Neural cell (in vitro differentiated cells): ENCODE results near the gene GTF2H1. TPM values are rescaled to one million over a fixed set of nuclear protein-coding genes. Genes with fewer than 3 reads are reported as not detected.
"Not testable (repeated sequence)": the region's sequence is repeated elsewhere in the genome, so short reads cannot be mapped to it uniquely, and the experiment has no call there.

ENCODE experiments used
- H2AFZ ChIP-seq: fragments of 200-600, 300-800 bp; sonication (generic), shearing (Covaris generic); 2 replicates; pipeline ENCODE4 v1.6.0; 2014; ENCODE audit warnings: low read depth, mild to moderate bottlenecking, antibody characterized with exemption, low read length, moderate library complexity
- H3F3A ChIP-seq: fragments of 200-600 bp; shearing (Covaris generic); 2 replicates; pipeline ENCODE4 v1.6.1; 2016; ENCODE audit warnings: mild to moderate bottlenecking, moderate library complexity, mixed read lengths, antibody characterized with exemption, low read length; ENCODE audit not compliant: insufficient read depth, poor library complexity, severe bottlenecking
- H3K27ac ChIP-seq: fragments of 200-600, 300-800 bp; sonication (generic), shearing (Covaris generic); 2 replicates; pipeline ENCODE4 v1.5.1; 2014; ENCODE audit warnings: mild to moderate bottlenecking, low read length, moderate library complexity
- H3K27me3 ChIP-seq: fragments of 300-800, 200-600 bp; sonication (generic), shearing (Covaris generic); 2 replicates; pipeline ENCODE4 v1.6.0; 2014; ENCODE audit warnings: mild to moderate bottlenecking, low read depth, low read length, moderate library complexity; ENCODE audit not compliant: insufficient read depth
- H3K36me3 ChIP-seq: fragments of 300-800, 200-600 bp; sonication (generic), shearing (Covaris generic); 2 replicates; pipeline ENCODE4 v1.5.1; 2014; ENCODE audit warnings: mild to moderate bottlenecking, antibody characterized with exemption, low read length, moderate library complexity; ENCODE audit not compliant: insufficient read depth
- H3K4me2 ChIP-seq: fragments of 300-800, 200-600 bp; sonication (generic), shearing (Covaris generic); 2 replicates; pipeline ENCODE4 v1.6.0; 2014; ENCODE audit warnings: mild to moderate bottlenecking, low read length
- H3K4me3 ChIP-seq: fragments of 300-800, 200-600 bp; sonication (generic), shearing (Covaris generic); 2 replicates; pipeline ENCODE4 v1.5.1; 2014; ENCODE audit warnings: mild to moderate bottlenecking, low read length, moderate library complexity
- H3K79me2 ChIP-seq: fragments of 200-600 bp; shearing (Covaris generic); replicated peaks from 2 replicates; pipeline ENCODE4 v1.6.0; 2014; ENCODE audit warnings: mild to moderate bottlenecking, low read length, moderate library complexity; ENCODE audit not compliant: insufficient read depth
- H3K9ac ChIP-seq: fragments of 300-800, 200-600 bp; sonication (generic), shearing (Covaris generic); 2 replicates; pipeline ENCODE4 v1.6.1; 2016; ENCODE audit warnings: mild to moderate bottlenecking, low read length, mixed read lengths
- H3K9me2 ChIP-seq: fragments of 200-600 bp; shearing (Covaris generic); 2 replicates; pipeline ENCODE4 v1.6.1; 2016; ENCODE audit warnings: mild to moderate bottlenecking, low read length, mixed read lengths; ENCODE audit not compliant: insufficient read depth
- H3K9me3 ChIP-seq: fragments of 200-600, 300-800 bp; sonication (generic), shearing (Covaris generic); 2 replicates; pipeline ENCODE4 v1.6.1; 2016; ENCODE audit warnings: mild to moderate bottlenecking, mixed run types, low read length, moderate library complexity, mixed read lengths
- H4K20me1 ChIP-seq: fragments of 200-600 bp; shearing (Covaris generic); 2 replicates; pipeline ENCODE4 v1.6.1; 2016; ENCODE audit warnings: mild to moderate bottlenecking, mixed run types; ENCODE audit not compliant: insufficient read depth
- EP300 ChIP-seq: fragments of 450-650 bp; conservative IDR thresholded peaks from 2 replicates; pipeline ENCODE4 v1.6.1; 2014; ENCODE audit warnings: antibody characterized with exemption, mild to moderate bottlenecking, moderate library complexity; ENCODE audit not compliant: poor library complexity, severe bottlenecking
- EZH2 ChIP-seq: fragments of 200-600, 300-800 bp; shearing (Covaris generic), sonication (generic); IDR thresholded peaks from 2 replicates; pipeline ENCODE4 v1.6.1; 2014; ENCODE audit warnings: antibody characterized with exemption, low read length, borderline replicate concordance, mild to moderate bottlenecking; ENCODE audit not compliant: insufficient read depth, poor library complexity, severe bottlenecking
- MXI1 ChIP-seq: fragments of 450-650 bp; conservative IDR thresholded peaks from 2 replicates; pipeline ENCODE4 v1.6.1; 2014; ENCODE audit warnings: antibody characterized with exemption, mild to moderate bottlenecking; ENCODE audit not compliant: poor library complexity, severe bottlenecking
- POLR2AphosphoS5 ChIP-seq: IDR thresholded peaks from 2 replicates; pipeline ENCODE4 v1.6.1; 2012
- RAD21 ChIP-seq: fragments of 450-650 bp; conservative IDR thresholded peaks from 2 replicates; pipeline ENCODE4 v1.6.1; 2014; ENCODE audit warnings: antibody characterized with exemption, mild to moderate bottlenecking, moderate library complexity
- SMC3 ChIP-seq: fragments of 450-650 bp; conservative IDR thresholded peaks from 2 replicates; pipeline ENCODE4 v1.6.1; 2014; ENCODE audit warnings: antibody characterized with exemption, mild to moderate bottlenecking, moderate library complexity; ENCODE audit not compliant: poor library complexity
- TAF1 ChIP-seq: IDR thresholded peaks from 2 replicates; pipeline ENCODE4 v1.6.1; 2012; ENCODE audit warnings: low read depth
- polyA plus RNA-seq: library from polyadenylated mRNA; depleted of rRNA; stranded (reverse); fragments of >200 nt; gene quantifications from 2 replicates; pipeline ENCODE4 v1.2.3, GENCODE V29; 2014
- TF ChIP-seq, protein P1 (sequence below): fragments of 450-650 bp; IDR thresholded peaks from 2 replicates; pipeline ENCODE4 v1.5.1; 2014; ENCODE audit warnings: antibody characterized with exemption, mild to moderate bottlenecking, moderate library complexity; ENCODE audit not compliant: poor library complexity, severe bottlenecking
- TF ChIP-seq, protein P2 (sequence below): IDR thresholded peaks from 2 replicates; pipeline ENCODE4 v1.6.1; 2012; ENCODE audit warnings: borderline replicate concordance

GTF2H1 gene
- polyA plus RNA-seq, 1 donor from 2014 or later: 109 TPM

DNA sequence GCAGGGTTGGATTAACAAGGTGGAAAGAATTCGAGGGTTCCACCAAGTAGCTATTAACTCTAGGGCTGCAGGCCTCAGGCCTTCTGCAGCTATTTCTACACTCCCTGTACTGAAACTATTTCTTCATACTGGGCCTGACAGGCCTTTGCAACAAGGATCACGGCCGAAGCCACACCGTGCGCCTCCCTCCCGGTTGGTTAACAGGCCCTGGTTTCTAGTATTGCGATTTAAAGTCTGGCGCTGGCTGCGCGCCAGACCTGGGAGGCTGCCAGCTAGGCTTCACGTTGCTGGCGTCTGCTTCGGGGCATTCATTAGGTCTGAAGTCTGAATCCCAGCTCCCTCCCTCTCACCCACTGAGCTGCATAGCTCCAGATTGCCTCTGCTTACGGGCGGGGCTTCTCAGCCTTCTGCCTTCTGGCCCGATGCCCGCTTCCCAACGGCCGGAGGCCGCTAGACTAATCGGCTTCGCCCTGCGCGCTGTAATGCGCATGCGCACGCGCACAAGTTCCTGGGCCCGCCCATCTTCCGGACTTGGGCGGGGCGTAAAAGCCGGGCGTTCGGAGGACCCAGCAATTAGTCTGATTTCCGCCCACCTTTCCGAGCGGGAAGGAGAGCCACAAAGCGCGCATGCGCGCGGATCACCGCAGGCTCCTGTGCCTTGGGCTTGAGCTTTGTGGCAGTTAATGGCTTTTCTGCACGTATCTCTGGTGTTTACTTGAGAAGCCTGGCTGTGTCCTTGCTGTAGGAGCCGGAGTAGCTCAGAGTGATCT lies 73.6 kb downstream of the GTF2H1 start:
- Histone ChIP-seq H2AFZ (peak overlapping the region; percentile 75), H3K9ac (peak overlapping the region; percentile 81), H3K27ac (peak overlapping the region; percentile 80), H3K9me2 (no peaks in the 10 kb centered on the region), H4K20me1 (no peaks in the 10 kb centered on the region), H3K36me3 (no peaks in the 10 kb centered on the region), H3K79me2 (no peaks in the 10 kb centered on the region), H3K9me3 (no peaks in the 10 kb centered on the region), H3F3A (peaks cover 5% of the 10 kb centered on the region), H3K27me3 (no peaks in the 10 kb centered on the region), H3K4me2 (peak overlapping the region; percentile 85), H3K4me3 (peak overlapping the region; percentile 71)
- TF ChIP-seq, protein P1, sequence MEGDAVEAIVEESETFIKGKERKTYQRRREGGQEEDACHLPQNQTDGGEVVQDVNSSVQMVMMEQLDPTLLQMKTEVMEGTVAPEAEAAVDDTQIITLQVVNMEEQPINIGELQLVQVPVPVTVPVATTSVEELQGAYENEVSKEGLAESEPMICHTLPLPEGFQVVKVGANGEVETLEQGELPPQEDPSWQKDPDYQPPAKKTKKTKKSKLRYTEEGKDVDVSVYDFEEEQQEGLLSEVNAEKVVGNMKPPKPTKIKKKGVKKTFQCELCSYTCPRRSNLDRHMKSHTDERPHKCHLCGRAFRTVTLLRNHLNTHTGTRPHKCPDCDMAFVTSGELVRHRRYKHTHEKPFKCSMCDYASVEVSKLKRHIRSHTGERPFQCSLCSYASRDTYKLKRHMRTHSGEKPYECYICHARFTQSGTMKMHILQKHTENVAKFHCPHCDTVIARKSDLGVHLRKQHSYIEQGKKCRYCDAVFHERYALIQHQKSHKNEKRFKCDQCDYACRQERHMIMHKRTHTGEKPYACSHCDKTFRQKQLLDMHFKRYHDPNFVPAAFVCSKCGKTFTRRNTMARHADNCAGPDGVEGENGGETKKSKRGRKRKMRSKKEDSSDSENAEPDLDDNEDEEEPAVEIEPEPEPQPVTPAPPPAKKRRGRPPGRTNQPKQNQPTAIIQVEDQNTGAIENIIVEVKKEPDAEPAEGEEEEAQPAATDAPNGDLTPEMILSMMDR: no peak
- TF ChIP-seq RAD21 (peak; percentile 39), MXI1 (peak; percentile 66), EP300 (no peak), SMC3 (peak; percentile 46), EZH2 (no peak), TAF1 (peak; percentile 43), POLR2AphosphoS5 (peak; percentile 95)
- TF ChIP-seq, protein P2, sequence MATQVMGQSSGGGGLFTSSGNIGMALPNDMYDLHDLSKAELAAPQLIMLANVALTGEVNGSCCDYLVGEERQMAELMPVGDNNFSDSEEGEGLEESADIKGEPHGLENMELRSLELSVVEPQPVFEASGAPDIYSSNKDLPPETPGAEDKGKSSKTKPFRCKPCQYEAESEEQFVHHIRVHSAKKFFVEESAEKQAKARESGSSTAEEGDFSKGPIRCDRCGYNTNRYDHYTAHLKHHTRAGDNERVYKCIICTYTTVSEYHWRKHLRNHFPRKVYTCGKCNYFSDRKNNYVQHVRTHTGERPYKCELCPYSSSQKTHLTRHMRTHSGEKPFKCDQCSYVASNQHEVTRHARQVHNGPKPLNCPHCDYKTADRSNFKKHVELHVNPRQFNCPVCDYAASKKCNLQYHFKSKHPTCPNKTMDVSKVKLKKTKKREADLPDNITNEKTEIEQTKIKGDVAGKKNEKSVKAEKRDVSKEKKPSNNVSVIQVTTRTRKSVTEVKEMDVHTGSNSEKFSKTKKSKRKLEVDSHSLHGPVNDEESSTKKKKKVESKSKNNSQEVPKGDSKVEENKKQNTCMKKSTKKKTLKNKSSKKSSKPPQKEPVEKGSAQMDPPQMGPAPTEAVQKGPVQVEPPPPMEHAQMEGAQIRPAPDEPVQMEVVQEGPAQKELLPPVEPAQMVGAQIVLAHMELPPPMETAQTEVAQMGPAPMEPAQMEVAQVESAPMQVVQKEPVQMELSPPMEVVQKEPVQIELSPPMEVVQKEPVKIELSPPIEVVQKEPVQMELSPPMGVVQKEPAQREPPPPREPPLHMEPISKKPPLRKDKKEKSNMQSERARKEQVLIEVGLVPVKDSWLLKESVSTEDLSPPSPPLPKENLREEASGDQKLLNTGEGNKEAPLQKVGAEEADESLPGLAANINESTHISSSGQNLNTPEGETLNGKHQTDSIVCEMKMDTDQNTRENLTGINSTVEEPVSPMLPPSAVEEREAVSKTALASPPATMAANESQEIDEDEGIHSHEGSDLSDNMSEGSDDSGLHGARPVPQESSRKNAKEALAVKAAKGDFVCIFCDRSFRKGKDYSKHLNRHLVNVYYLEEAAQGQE: no peak

DNA sequence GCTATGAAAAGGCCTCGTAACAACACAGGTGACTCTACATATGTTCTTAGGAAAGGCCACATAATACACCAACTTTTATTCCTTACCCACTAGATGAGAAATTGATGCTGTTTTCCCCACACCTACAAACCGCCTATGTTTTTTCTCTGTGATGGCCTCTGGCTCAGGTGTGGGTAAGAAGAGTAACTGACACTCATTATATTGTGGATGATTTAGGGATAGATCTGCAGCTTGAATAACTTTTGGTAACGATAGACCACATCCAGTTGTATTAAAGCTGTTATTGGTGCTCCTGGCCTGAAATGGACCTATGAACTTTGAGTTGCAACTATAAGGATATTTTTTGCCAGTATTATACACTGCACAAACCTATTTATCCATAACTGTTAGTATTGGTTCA lies 75.6 kb downstream of the GTF2H1 start:
- Histone ChIP-seq H4K20me1 (no peaks in the 10 kb centered on the region), H3K36me3 (no peaks in the 10 kb centered on the region), H3K4me3 (no peak overlapping the region), H2AFZ (no peak overlapping the region), H3K27me3 (no peaks in the 10 kb centered on the region), H3K4me2 (no peak overlapping the region), H3K9me2 (no peaks in the 10 kb centered on the region), H3K27ac (no peak overlapping the region), H3F3A (peaks cover 5% of the 10 kb centered on the region), H3K9ac (no peak overlapping the region), H3K79me2 (no peaks in the 10 kb centered on the region), H3K9me3 (no peaks in the 10 kb centered on the region)
- TF ChIP-seq, protein P2: no peak
- TF ChIP-seq MXI1 (no peak), POLR2AphosphoS5 (no peak), EP300 (no peak)

DNA sequence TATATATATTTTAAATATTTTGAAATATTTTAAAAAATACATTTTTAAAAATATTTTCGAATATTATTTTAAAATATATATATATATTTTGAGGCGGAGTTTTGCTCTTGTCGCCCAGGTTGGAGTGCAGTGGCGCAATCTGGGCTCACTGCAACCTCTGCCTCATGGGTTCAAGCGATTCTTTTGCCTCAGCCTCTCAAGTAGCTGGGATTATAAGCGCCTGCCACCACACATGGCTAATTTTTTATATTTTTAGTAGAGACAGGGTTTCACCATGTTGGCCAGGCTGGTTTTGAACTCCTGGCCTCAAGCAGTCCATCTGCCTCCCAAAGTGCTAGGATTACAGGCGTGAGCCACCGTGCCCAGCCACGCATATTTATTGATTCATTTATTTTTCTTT lies 78.7 kb downstream of the GTF2H1 start:
- not testable (repeated sequence) for H3K9ac ChIP-seq, H3K9me3 ChIP-seq, H3F3A ChIP-seq, H3K4me3 ChIP-seq, H2AFZ ChIP-seq, H3K4me2 ChIP-seq, H4K20me1 ChIP-seq, H3K27ac ChIP-seq, H3K79me2 ChIP-seq, H3K36me3 ChIP-seq, H3K9me2 ChIP-seq, H3K27me3 ChIP-seq
